HG02884 (cell line): ENCODE measurements around the gene CTDP1.

Experiments used
- ATAC-seq: cut with Tn5 transposase; IDR thresholded peaks from one replicate; pipeline ENCODE4 v1.9.1; 2021; ENCODE audit warnings: mild to moderate bottlenecking, moderate library complexity; ENCODE audit not compliant: unreplicated experiment

Gene CTDP1

GRCh38 chr18:79643054-79643984 is 36.3 kb upstream of the CTDP1 start:
- no peak for ATAC-seq

- ATAC-seq = peak; percentile 76
These were observed 35.5 kb upstream of the CTDP1 start for GRCh38 chr18:79644006-79644665.

- no peak for ATAC-seq
These were observed 34.9 kb upstream of the CTDP1 start for GRCh38 chr18:79644666-79645057.

- no peak for ATAC-seq
These were observed 34.2 kb upstream of the CTDP1 start for GRCh38 chr18:79645291-79645983.

- ATAC-seq = no peak
These were observed 32.3 kb upstream of the CTDP1 start for GRCh38 chr18:79647307-79647706.

- no peak for ATAC-seq
These were observed 28.6 kb upstream of the CTDP1 start for GRCh38 chr18:79650959-79651358.

GRCh38 chr18:79657342-79657996 is 22.1 kb upstream of the CTDP1 start:
- no peak for ATAC-seq

GRCh38 chr18:79658366-79658765 is 21.2 kb upstream of the CTDP1 start:
- ATAC-seq = no peak

GRCh38 chr18:79659733-79660132 is 19.9 kb upstream of the CTDP1 start:
- ATAC-seq = no peak

GRCh38 chr18:79662034-79662433 is 17.6 kb upstream of the CTDP1 start:
- no peak for ATAC-seq

GRCh38 chr18:79662439-79662838 is 17.2 kb upstream of the CTDP1 start:
- ATAC-seq = no peak

- ATAC-seq = no peak
These were observed 15.0 kb upstream of the CTDP1 start for GRCh38 chr18:79664525-79665125.

GRCh38 chr18:79668203-79668602 is 11.4 kb upstream of the CTDP1 start:
- no peak for ATAC-seq

GRCh38 chr18:79672490-79673276 is 6.9 kb upstream of the CTDP1 start:
- ATAC-seq = no peak

- ATAC-seq = no peak
These were observed 2.4 kb upstream of the CTDP1 start for GRCh38 chr18:79677221-79677620.

- ATAC-seq = no peak
These were observed 1.8 kb upstream of the CTDP1 start for GRCh38 chr18:79677840-79678239.

GRCh38 chr18:79678665-79679551 is 695 bp upstream of the CTDP1 start:
- ATAC-seq = peak; percentile 93

- ATAC-seq = no peak
These were observed 687 bp downstream of the CTDP1 start for GRCh38 chr18:79680100-79680879.
